Body of pancreas (tissue), 4 donors: ENCODE data around the gene RAB11FIP3.

Experiments used
- CTCF ChIP-seq, 7 experiments: fragments of 450-650 bp in 4 of 7; fragments of 200-600 bp in 3 of 7; sonication (generic) in 3 of 7; IDR thresholded peaks; one replicate each; pipeline ENCODE4 v1.5.1; 2016 to 2019; ENCODE audit warnings: antibody characterized with exemption in 7 of 7
- POLR2A ChIP-seq, 3 donors: fragments of 450-650 bp; IDR thresholded peaks; one replicate each; pipeline ENCODE4 v1.6.1; 2016; ENCODE audit warnings: antibody characterized with exemption in 3 of 3, mild to moderate bottlenecking in 2 of 3

DNA sequence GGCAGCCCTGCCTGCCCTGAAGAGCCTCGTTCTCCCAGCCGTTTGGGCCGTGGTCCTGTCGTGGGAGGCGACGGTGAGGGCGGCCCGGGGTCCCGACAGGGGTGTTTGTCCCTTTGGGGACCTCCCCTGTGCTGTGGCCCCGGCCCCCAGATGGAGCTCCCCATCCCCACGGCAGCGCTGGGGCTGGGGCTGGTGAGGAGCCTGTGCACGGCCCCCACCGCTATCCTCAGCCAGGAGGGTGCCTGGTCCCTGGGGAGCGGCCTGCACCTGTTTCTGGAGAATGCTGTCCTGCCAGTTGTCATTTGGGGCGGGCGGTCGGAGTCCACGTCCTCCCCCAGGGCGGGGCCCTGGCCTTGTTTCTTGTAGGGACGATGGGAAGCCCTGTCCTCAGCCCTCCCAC is 108.7 kb downstream of the RAB11FIP3 start:
- no peak for TF ChIP-seq CTCF (IDR thresholded peaks at IDR 0.05)
- TF ChIP-seq POLR2A (IDR thresholded peaks at IDR 0.05): no peak
